Keratinocyte (primary cell): ENCODE results near the gene AGAP1. TPM values are rescaled to one million over a fixed set of nuclear protein-coding genes. Genes with fewer than 3 reads are reported as not detected.

ENCODE experiments used
- DNase-seq: peaks from one replicate; pipeline ENCODE4 v3.0.0-alpha.2; 2011; ENCODE audit warnings: low read depth, missing footprints, low spot score
- FAIRE-seq: peaks from 2 replicates; lab custom pipeline; 2011; peaks lifted over from hg19 to GRCh38; lab: Jason Lieb, UNC
- H2AFZ ChIP-seq: 2 replicates; pipeline ENCODE4 v1.6.0; 2012; ENCODE audit warnings: low read length, control low read depth, inconsistent platforms; ENCODE audit not compliant: control insufficient read depth
- H3K27ac ChIP-seq: 2 replicates; pipeline ENCODE4 v1.5.1; 2011; ENCODE audit warnings: low read length; ENCODE audit not compliant: control insufficient read depth, insufficient read depth
- H3K27me3 ChIP-seq: 3 replicates; pipeline ENCODE4 v1.6.0; 2011; ENCODE audit warnings: low read length; ENCODE audit not compliant: control insufficient read depth, insufficient read depth; ENCODE audit errors: extremely low read depth
- H3K36me3 ChIP-seq, 2 experiments: 2 replicates in 1 of 2; 3 replicates in 1 of 2; pipeline ENCODE4 v1.5.1; 2011; ENCODE audit warnings: low read length in 2 of 2, mild to moderate bottlenecking in 1 of 2; ENCODE audit not compliant: control insufficient read depth in 2 of 2, insufficient read depth in 2 of 2; ENCODE audit errors: extremely low read depth in 1 of 2
- H3K4me1 ChIP-seq: 3 replicates; pipeline ENCODE4 v1.5.1; 2011; ENCODE audit warnings: low read length; ENCODE audit not compliant: control insufficient read depth, insufficient read depth; ENCODE audit errors: extremely low read depth
- H3K4me2 ChIP-seq: 3 replicates; pipeline ENCODE4 v1.6.0; 2011; ENCODE audit warnings: low read depth, low read length; ENCODE audit not compliant: control insufficient read depth, insufficient read depth; ENCODE audit errors: extremely low read depth
- H3K4me3 ChIP-seq, 3 experiments: fragments of 200-600 bp in 1 of 3; sonication (generic) in 1 of 3; 2 replicates in 2 of 3; 3 replicates in 1 of 3; pipeline ENCODE4 v1.5.1; 2011 to 2016; ENCODE audit warnings: low read length in 3 of 3, mild to moderate bottlenecking in 3 of 3, control low read depth in 2 of 3, inconsistent platforms in 1 of 3, low read depth in 1 of 3, mixed read lengths in 1 of 3, mixed run types in 1 of 3, moderate library complexity in 1 of 3; ENCODE audit not compliant: control insufficient read depth in 2 of 3, insufficient read depth in 2 of 3; ENCODE audit errors: extremely low read depth in 1 of 3
- H3K79me2 ChIP-seq: 2 replicates; pipeline ENCODE4 v1.6.0; 2012; ENCODE audit warnings: low read length; ENCODE audit not compliant: control insufficient read depth, insufficient read depth
- H3K9ac ChIP-seq: 3 replicates; pipeline ENCODE4 v1.6.0; 2011; ENCODE audit warnings: low read length; ENCODE audit not compliant: control insufficient read depth, insufficient read depth; ENCODE audit errors: extremely low read depth
- H3K9me1 ChIP-seq: 3 replicates; pipeline ENCODE4 v1.6.0; 2011; ENCODE audit warnings: low read length; ENCODE audit not compliant: control insufficient read depth, insufficient read depth; ENCODE audit errors: extremely low read depth
- H3K9me3 ChIP-seq: 2 replicates; pipeline ENCODE4 v1.5.1; 2012; ENCODE audit warnings: low read depth, low read length; ENCODE audit not compliant: control insufficient read depth
- H4K20me1 ChIP-seq: 3 replicates; pipeline ENCODE4 v1.6.0; 2011; ENCODE audit warnings: low read length; ENCODE audit not compliant: control insufficient read depth, insufficient read depth; ENCODE audit errors: extremely low read depth
- CTCF ChIP-seq, 3 experiments: IDR thresholded peaks in 1 of 3; conservative IDR thresholded peaks in 1 of 3; optimal IDR thresholded peaks in 1 of 3; 2 replicates in 2 of 3; 3 replicates in 1 of 3; pipeline versions ENCODE3 to v1.5.1; 2011; ENCODE audit warnings: low read length in 3 of 3, mild to moderate bottlenecking in 3 of 3, moderate library complexity in 2 of 3, control low read depth in 1 of 3, inconsistent platforms in 1 of 3; ENCODE audit not compliant: insufficient read depth in 2 of 3; ENCODE audit errors: extremely low read depth in 1 of 3
- EZH2 ChIP-seq: IDR thresholded peaks from one replicate; pipeline ENCODE4 v1.6.1; 2012; ENCODE audit warnings: inconsistent platforms, mild to moderate bottlenecking, low read length, moderate library complexity
- dilution Hi-C: fragments of 300-500 bp; cut with MboI; formaldehyde crosslinking; loops from one replicate; pipeline ENCODE4 v1.7.0; 2020; ENCODE audit warnings: low sequenced_read_pairs; ENCODE audit not compliant: extremely low pct_ligation_motif_present
- polyA plus RNA-seq, 5 experiments: library from polyadenylated mRNA; depleted of rRNA in 3 of 5; stranded (reverse) in 3 of 5; stranded (forward) in 1 of 5; unstranded in 1 of 5; fragments of >200 nt; gene quantifications; 1 replicate in 1 of 5; 2 replicates in 3 of 5; 3 replicates in 1 of 5; pipeline versions ENCODE4 v1.2.1 to v1.2.3, GENCODE V29; 2011 to 2012; ENCODE audit warnings: missing spikeins in 2 of 5, low read depth in 1 of 5, low replicate concordance in 1 of 5

Gene AGAP1
- polyA plus RNA-seq, 1 donor (not counting 4 experiments of a cell fraction or from before 2014, with no cell fraction given), result 12.6 TPM

GRCh38 chr2:235740821-235741220 lies 247.0 kb downstream of the AGAP1 start:
- H2AFZ ChIP-seq, result no peak overlapping the region
- H3K4me2 ChIP-seq, result no peak overlapping the region
- no peaks in the 10 kb centered on the region for H3K9me1 ChIP-seq
- H3K27ac ChIP-seq, result no peak overlapping the region
- no peaks in the 10 kb centered on the region for H3K9me3 ChIP-seq
- dilution Hi-C loops, result no loop called here
- H4K20me1 ChIP-seq, result no peaks in the 10 kb centered on the region
- FAIRE-seq (no peak), DNase-seq (no peak)
- peaks cover 7% of the 10 kb centered on the region for H3K4me1 ChIP-seq
- H3K4me3 ChIP-seq, result no peak overlapping the region
- TF ChIP-seq CTCF (optimal IDR thresholded peaks at IDR 0.05 in 1 of 3, IDR thresholded peaks at IDR 0.05 in 1 of 3, conservative IDR thresholded peaks at IDR 0.05 in 1 of 3; ENCODE audit: extremely low read depth in 1 of 3, insufficient read depth in 2 of 3, low read length in 3 of 3) (peak; percentile 46 to 56 (median 49)), EZH2 (no peak)
- H3K27me3 ChIP-seq, result no peaks in the 10 kb centered on the region
- H3K79me2 ChIP-seq, result no peaks in the 10 kb centered on the region
- no peak overlapping the region for H3K9ac ChIP-seq
- H3K36me3 ChIP-seq, result peaks cover 0 to 3% of the 10 kb centered on the region in 2 experiments

DNA sequence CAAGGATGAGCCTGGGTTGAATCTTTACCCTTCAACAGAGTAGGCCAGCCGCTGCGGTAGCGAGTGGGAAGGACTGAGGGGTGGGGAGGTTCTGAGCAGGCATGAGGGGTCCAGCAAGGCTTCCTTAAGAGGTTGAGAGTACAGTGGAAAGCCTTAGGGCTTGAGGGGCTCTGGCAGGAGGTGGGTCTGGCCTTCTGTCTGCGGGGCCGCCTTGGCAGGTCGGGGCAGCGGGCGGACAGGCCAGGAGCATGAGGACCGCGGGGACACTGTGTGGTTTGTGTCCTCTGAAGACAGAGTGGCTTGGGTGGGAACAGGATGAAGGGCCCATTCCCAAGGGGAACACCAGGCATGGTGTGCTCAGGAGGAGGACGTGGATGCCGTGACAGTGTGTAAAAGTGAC lies 250.3 kb downstream of the AGAP1 start:
- H3K27ac ChIP-seq, result no peak overlapping the region
- no peak overlapping the region for H3K4me3 ChIP-seq
- H3K4me1 ChIP-seq, result peaks cover 34% of the 10 kb centered on the region
- DNase-seq (no peak), FAIRE-seq (no peak)
- H3K9ac ChIP-seq, result no peak overlapping the region
- H3K36me3 ChIP-seq, result peaks cover 0 to 3% of the 10 kb centered on the region in 2 experiments
- H3K9me1 ChIP-seq, result no peaks in the 10 kb centered on the region
- no peaks in the 10 kb centered on the region for H3K9me3 ChIP-seq
- dilution Hi-C loops, result no loop called here
- H3K79me2 ChIP-seq, result no peaks in the 10 kb centered on the region
- no peaks in the 10 kb centered on the region for H4K20me1 ChIP-seq
- H2AFZ ChIP-seq, result no peak overlapping the region
- no peaks in the 10 kb centered on the region for H3K27me3 ChIP-seq
- no peak for TF ChIP-seq EZH2
- no peak for TF ChIP-seq CTCF (optimal IDR thresholded peaks at IDR 0.05 in 1 of 3, IDR thresholded peaks at IDR 0.05 in 1 of 3, conservative IDR thresholded peaks at IDR 0.05 in 1 of 3; ENCODE audit: extremely low read depth in 1 of 3, insufficient read depth in 2 of 3, low read length in 3 of 3)
- H3K4me2 ChIP-seq, result no peak overlapping the region
